Heart left ventricle (tissue), 16 donors: ENCODE measurements around the gene SKAP2. TPM values are rescaled to one million over a fixed set of nuclear protein-coding genes. Genes with fewer than 3 reads are reported as not detected.

Experiments used
- ATAC-seq, 4 donors: fragments of 200-7000 bp; cut with Tn5 transposase; one replicate each; pipeline ENCODE4 v1.9.1; 2020 to 2022; ENCODE audit warnings: moderate library complexity in 4 of 4, mild to moderate bottlenecking in 3 of 4, moderate number of reproducible peaks in 1 of 4
- DNase-seq, 5 donors: peaks; one replicate each; pipeline ENCODE4 v3.0.0-alpha.2; 2020
- H3K27ac ChIP-seq, 12 donors: fragments of 200-600 bp; sonication (generic) in 4 of 12; one replicate each; pipeline versions ENCODE4 v1.5.0 to v1.8.0; 2016 to 2022; ENCODE audit warnings: mild to moderate bottlenecking in 2 of 12
- H3K27me3 ChIP-seq, 9 donors: fragments of 200-600 bp; sonication (generic) in 2 of 9; one replicate each; pipeline versions ENCODE4 v1.5.1 to v1.8.0; 2016 to 2022; ENCODE audit warnings: mild to moderate bottlenecking in 3 of 9
- H3K36me3 ChIP-seq, 9 donors: fragments of 200-600 bp; sonication (generic) in 2 of 9; one replicate each; pipeline versions ENCODE4 v1.5.0 to v1.8.0; 2018 to 2022; ENCODE audit warnings: mild to moderate bottlenecking in 2 of 9
- H3K4me1 ChIP-seq, 12 donors: fragments of 200-600 bp; sonication (generic) in 4 of 12; one replicate each; pipeline versions ENCODE4 v1.5.0 to v1.8.0; 2016 to 2022; ENCODE audit warnings: mild to moderate bottlenecking in 3 of 12
- H3K4me3 ChIP-seq, 12 donors: fragments of 200-600 bp; sonication (generic) in 4 of 12; one replicate each; pipeline versions ENCODE4 v1.5.0 to v1.8.0; 2017 to 2022; ENCODE audit warnings: mild to moderate bottlenecking in 9 of 12, moderate library complexity in 4 of 12
- H3K9me3 ChIP-seq, 12 donors: fragments of 200-600 bp; sonication (generic) in 4 of 12; one replicate each; pipeline versions ENCODE4 v1.5.0 to v1.8.0; 2016 to 2022; ENCODE audit warnings: mild to moderate bottlenecking in 1 of 12
- CTCF ChIP-seq, 12 donors: fragments of 200-600 bp; sonication (generic) in 4 of 12; IDR thresholded peaks; one replicate each; pipeline versions ENCODE4 v1.5.0 to v1.8.0; 2018 to 2022; ENCODE audit warnings: antibody characterized with exemption in 12 of 12, mild to moderate bottlenecking in 5 of 12
- POLR2A ChIP-seq, 2 donors: fragments of 450-650 bp; IDR thresholded peaks; one replicate each; pipeline ENCODE4 v1.6.1; 2017; ENCODE audit warnings: antibody characterized with exemption in 2 of 2, mild to moderate bottlenecking in 2 of 2, moderate library complexity in 2 of 2
- WGBS, 4 donors: extraction: QIAGEN DNeasy Blood & Tissue Kit in 2 of 4; methylation state at CpG; one replicate each; pipeline versions ENCODE4 v1.1.5 to v1.1.7; 2013 to 2018; 5-methylcytosine and 5-hydroxymethylcytosine counted together
- intact Hi-C, 10 donors: fragments of 100-400 bp; cut with DNase I; formaldehyde crosslinking; loops; one replicate each; pipeline versions ENCODE4 v1.11.1 to v1.14.2; 2022
- polyA plus RNA-seq, 2 donors: library from polyadenylated mRNA; stranded (reverse); fragments of 200-250 nt; gene quantifications; one replicate each; pipeline ENCODE4 v1.2.3, GENCODE V29; 2013
- total RNA-seq, 9 donors: library from RNA; depleted of rRNA in 2 of 9; stranded (reverse); fragments of >200 nt in 2 of 9; fragmentation: NEBNext Ultra II Directional in 3 of 9; extraction: Animal tissue kit (Norgen Biotek cat#: 25700) in 3 of 9; gene quantifications; one replicate each; pipeline versions ENCODE4 v1.1.0 to v1.2.4, GENCODE V29; 2016 to 2023
- donor health status: ischemic (EF 13 %, LVEDD 7.1; RV severe dilation, severe dysfunction).
- donor health status: healthy with polysubstance abuse.
- donor health status: DM: no; HTN: yes; CAD: no.
- donor health status: DM: no; HTN: no; CAD: no.
- donor health status: ischemic (EF 25% LVEDD 6.9; RV normal size, moderate dysfunction).
- donor health status: ischemic (EF 25% LVEDD 5.7; RV mildly dilated, moderate dysfunction).
- donor health status: healthy.
- donor health status: DM: yes; HTN: yes; CAD: no.
- donor health status: ischemic (EF 35%, LVEDD 5.7; RV mildly dilated, moderate dysfunction).
- donor health status: nonischemic (EF 11% LVEDD 7.7; RV severe dilation, severe dysfunction).
- donor health status: DM: yes; HTN: yes; CAD: no.
- donor health status: PGD.
- donor health status: ischemic (EF 29% LVEDD 5.4; RV normal size, mild dysfunction).
- donor health status: nonischemic (EF 23%, LVEDD 6.1; RV moderate dilation, normal function).

The SKAP2 gene
- total and polyA plus RNA-seq, 11 donors = 0.99 to 17.3 (median 3.6) TPM

- Histone ChIP-seq H3K9me3 (no peaks in the 10 kb centered on the region), H3K4me1 (peaks cover 0 to 5% (median 0%) of the 10 kb centered on the region in 12 donors), H3K4me3 (no peak overlapping the region), H3K27ac (no peak overlapping the region), H3K27me3 (peaks cover 0 to 57% (median 7%) of the 10 kb centered on the region in 9 donors), H3K36me3 (no peaks in the 10 kb centered on the region)
- ATAC-seq (no peak), DNase-seq (no peak)
- WGBS, 4 donors = 71 to 75% (median 73%) methylated on average over 15 of the region's 15 CpGs
- no peak for TF ChIP-seq CTCF (IDR thresholded peaks at IDR 0.05)
- intact Hi-C loops = no loop called here
Observed at GRCh38 chr7:26657686-26658388, 206.6 kb downstream of the SKAP2 start.

GRCh38 chr7:26657206-26657641 lies 207.2 kb downstream of the SKAP2 start:
- Histone ChIP-seq H3K9me3 (no peaks in the 10 kb centered on the region), H3K27me3 (peaks cover 0 to 51% (median 4%) of the 10 kb centered on the region in 9 donors), H3K4me3 (no peak overlapping the region), H3K4me1 (peaks cover 0 to 5% (median 0%) of the 10 kb centered on the region in 12 donors), H3K27ac (no peak overlapping the region), H3K36me3 (no peaks in the 10 kb centered on the region)
- TF ChIP-seq CTCF (IDR thresholded peaks at IDR 0.05) (no peak), POLR2A (IDR thresholded peaks at IDR 0.05) (no peak)
- ATAC-seq (no peak), DNase-seq (no peak)
- intact Hi-C loops = no loop called here
- 71 to 78% (median 74%) methylated on average over 2 of the region's 2 CpGs for WGBS, 4 donors

- Histone ChIP-seq H3K4me3 (no peak overlapping the region), H3K4me1 (peaks cover 0 to 5% (median 0%) of the 10 kb centered on the region in 12 donors), H3K27ac (no peak overlapping the region), H3K27me3 (peaks cover 0 to 46% (median 3%) of the 10 kb centered on the region in 9 donors), H3K36me3 (no peaks in the 10 kb centered on the region), H3K9me3 (no peaks in the 10 kb centered on the region)
- WGBS, 4 donors = 71 to 82% (median 79%) methylated on average over 4 of the region's 4 CpGs
- intact Hi-C loops = no loop called here
- ATAC-seq (no peak), DNase-seq (no peak)
- no peak for TF ChIP-seq POLR2A (IDR thresholded peaks at IDR 0.05)
- no peak for TF ChIP-seq CTCF (IDR thresholded peaks at IDR 0.05)
Observed at GRCh38 chr7:26656735-26657134, 207.7 kb downstream of the SKAP2 start.

- TF ChIP-seq CTCF (IDR thresholded peaks at IDR 0.05) (no peak), POLR2A (IDR thresholded peaks at IDR 0.05) (no peak)
- H3K4me1 ChIP-seq = peaks cover 0 to 5% (median 0%) of the 10 kb centered on the region in 12 donors
- H3K27ac ChIP-seq = no peak overlapping the region
- intact Hi-C loops = no loop called here
- H3K36me3 ChIP-seq = no peaks in the 10 kb centered on the region
- no peaks in the 10 kb centered on the region for H3K9me3 ChIP-seq
- 70 to 83% (median 76%) methylated on average over 2 of the region's 2 CpGs for WGBS, 4 donors
- H3K27me3 ChIP-seq = peaks cover 0 to 37% (median 3%) of the 10 kb centered on the region in 9 donors
- H3K4me3 ChIP-seq = no peak overlapping the region
- no peak for DNase-seq
- ATAC-seq = no peak
Observed at GRCh38 chr7:26655781-26656180, 208.6 kb downstream of the SKAP2 start.
